Activated naive CD4-positive, alpha-beta T cell treated with anti-CD3 and anti-CD28 coated beads, Interleukin-2, amount 10 ng/mL, durations not matched to agents 7 days and 5 days (primary cell): Measurements from ENCODE around the gene SLN.

Experiments used
- CTCF ChIA-PET: fragments of 350-600 bp; sonication (Branson Sonifier 250); formaldehyde crosslinking; loops from one replicate; lab custom pipeline; 2021; ENCODE audit warnings: antibody characterized with exemption; lab: Charles Lee
- DNase-seq: peaks from one replicate; pipeline ENCODE4 v3.0.0-alpha.2; 2020
- H3K27ac Mint-ChIP-seq: one replicate; pipeline ENCODE4 v1.8.0; 2021; ENCODE audit warnings: mild to moderate bottlenecking, moderate library complexity, mixed read lengths
- H3K27me3 Mint-ChIP-seq: one replicate; pipeline ENCODE4 v1.8.0; 2021; ENCODE audit warnings: mild to moderate bottlenecking, mixed read lengths
- H3K36me3 Mint-ChIP-seq: one replicate; pipeline ENCODE4 v1.8.0; 2021; ENCODE audit warnings: mixed read lengths
- H3K4me1 Mint-ChIP-seq: one replicate; pipeline ENCODE4 v1.8.0; 2021; ENCODE audit warnings: mixed read lengths
- H3K4me3 Mint-ChIP-seq: one replicate; pipeline ENCODE4 v1.8.0; 2021; ENCODE audit warnings: mild to moderate bottlenecking, moderate library complexity, mixed read lengths
- H3K9me3 Mint-ChIP-seq: one replicate; pipeline ENCODE4 v1.8.0; 2021; ENCODE audit warnings: mixed read lengths

The SLN gene

DNA sequence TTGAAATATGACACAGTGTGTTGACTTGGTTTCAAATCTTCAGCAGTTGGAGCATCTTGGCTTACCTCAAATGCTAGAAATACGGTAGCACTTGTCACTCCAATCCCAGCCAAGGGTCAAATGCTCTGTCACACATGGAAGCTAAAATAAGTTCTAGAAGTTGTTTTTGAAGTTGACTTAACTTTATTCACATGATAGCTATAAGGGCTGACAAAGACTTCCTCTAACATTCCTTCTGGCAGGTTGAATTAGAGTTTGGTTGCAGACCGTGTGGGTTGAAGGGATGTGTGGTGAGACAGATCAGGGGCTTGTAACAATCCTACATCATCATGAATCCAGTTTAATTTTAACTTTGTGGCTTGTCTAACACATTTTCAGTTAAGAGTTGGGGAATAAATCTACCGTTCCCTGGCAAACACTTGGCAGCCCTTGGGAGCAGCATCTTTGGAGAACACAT is 4.6 kb downstream of the SLN start:
- H3K4me1 Mint-ChIP-seq = no peaks in the 10 kb centered on the region
- H3K36me3 Mint-ChIP-seq = no peaks in the 10 kb centered on the region
- H3K27ac Mint-ChIP-seq = no peak overlapping the region
- H3K4me3 Mint-ChIP-seq = no peak overlapping the region
- CTCF ChIA-PET = no interaction called here
- no peak for DNase-seq
- H3K27me3 Mint-ChIP-seq = peaks cover 11% of the 10 kb centered on the region
- no peaks in the 10 kb centered on the region for H3K9me3 Mint-ChIP-seq

DNA sequence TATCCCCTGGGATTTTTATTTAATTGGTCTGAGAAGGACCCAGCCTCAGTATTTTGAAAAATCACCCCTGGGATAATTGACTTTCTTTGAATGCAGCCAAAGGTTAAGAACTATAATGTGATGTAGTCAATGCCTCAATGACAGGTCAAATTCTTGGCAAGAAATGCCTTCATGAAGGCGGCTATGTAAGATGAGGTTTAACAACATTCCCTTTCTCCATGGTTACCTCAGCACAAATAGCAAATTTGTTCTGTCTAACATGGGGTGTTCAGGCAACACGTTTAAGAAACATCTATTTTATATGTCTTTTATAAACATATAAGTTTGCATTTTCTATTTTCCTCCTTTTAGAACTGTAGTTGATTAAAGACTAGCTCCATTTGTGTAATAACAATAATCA is 5.3 kb downstream of the SLN start:
- no peaks in the 10 kb centered on the region for H3K9me3 Mint-ChIP-seq
- no peak overlapping the region for H3K4me3 Mint-ChIP-seq
- CTCF ChIA-PET = no interaction called here
- DNase-seq = no peak
- peaks cover 7% of the 10 kb centered on the region for H3K27me3 Mint-ChIP-seq
- H3K36me3 Mint-ChIP-seq = no peaks in the 10 kb centered on the region
- no peak overlapping the region for H3K27ac Mint-ChIP-seq
- H3K4me1 Mint-ChIP-seq = no peaks in the 10 kb centered on the region

- Mint-ChIP-seq H3K9me3 (no peaks in the 10 kb centered on the region), H3K27me3 (peaks cover 7% of the 10 kb centered on the region), H3K4me1 (no peaks in the 10 kb centered on the region), H3K4me3 (no peak overlapping the region), H3K36me3 (no peaks in the 10 kb centered on the region), H3K27ac (no peak overlapping the region)
- CTCF ChIA-PET = no interaction called here
- no peak for DNase-seq
Observed at GRCh38 chr11:107705027-107705426, 6.8 kb downstream of the SLN start.

DNA sequence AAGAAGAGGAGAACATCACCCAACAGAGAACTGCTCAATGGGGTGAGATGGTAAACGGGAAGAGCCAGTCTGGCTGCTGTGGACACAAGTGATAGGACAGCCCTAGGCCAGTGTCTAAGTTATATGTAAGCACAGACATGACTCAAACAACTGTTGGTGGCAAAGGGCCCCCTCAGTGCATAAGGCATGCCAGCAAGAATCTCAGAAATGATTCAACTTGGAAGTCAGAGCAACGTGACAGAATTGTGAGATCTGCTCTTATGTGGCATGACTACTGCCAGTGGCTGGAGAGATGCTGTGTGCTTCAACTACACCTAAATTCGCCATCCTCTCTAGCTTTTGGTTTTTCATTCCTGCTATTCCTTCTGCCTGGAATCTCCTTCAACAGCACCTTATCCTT is 7.4 kb downstream of the SLN start:
- Mint-ChIP-seq H3K4me3 (no peak overlapping the region), H3K9me3 (no peaks in the 10 kb centered on the region), H3K4me1 (no peaks in the 10 kb centered on the region), H3K27me3 (peaks cover 4% of the 10 kb centered on the region), H3K27ac (no peak overlapping the region), H3K36me3 (no peaks in the 10 kb centered on the region)
- CTCF ChIA-PET = no interaction called here
- no peak for DNase-seq

DNA sequence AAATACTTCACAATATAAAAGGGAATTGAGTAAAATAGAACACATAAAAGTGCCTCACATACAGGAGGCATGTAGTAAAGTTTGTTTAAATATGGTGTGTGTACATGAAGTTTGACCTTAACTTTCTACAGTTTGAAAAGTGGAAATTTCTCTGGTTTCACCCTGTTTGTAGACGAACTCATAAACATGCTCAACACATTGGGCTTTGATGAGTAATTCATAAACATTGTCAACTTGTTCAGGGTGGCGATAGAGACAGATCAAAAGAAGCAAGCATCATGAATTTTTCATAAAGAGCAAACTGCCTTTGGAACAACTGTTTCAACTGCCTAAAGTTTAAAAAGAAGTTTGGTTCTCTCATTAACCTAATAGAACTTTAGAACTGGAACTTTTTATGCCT is 9.1 kb downstream of the SLN start:
- CTCF ChIA-PET = no interaction called here
- no peak for DNase-seq
- Mint-ChIP-seq H3K27me3 (peaks cover 2% of the 10 kb centered on the region), H3K36me3 (no peaks in the 10 kb centered on the region), H3K4me3 (no peak overlapping the region), H3K27ac (no peak overlapping the region), H3K9me3 (no peaks in the 10 kb centered on the region), H3K4me1 (no peaks in the 10 kb centered on the region)

- DNase-seq = no peak
- H3K27me3 Mint-ChIP-seq = no peaks in the 10 kb centered on the region
- no peak overlapping the region for H3K4me3 Mint-ChIP-seq
- CTCF ChIA-PET = no interaction called here
- no peaks in the 10 kb centered on the region for H3K9me3 Mint-ChIP-seq
- no peak overlapping the region for H3K27ac Mint-ChIP-seq
- no peaks in the 10 kb centered on the region for H3K4me1 Mint-ChIP-seq
- H3K36me3 Mint-ChIP-seq = no peaks in the 10 kb centered on the region
Observed at GRCh38 chr11:107702109-107702660, 9.7 kb downstream of the SLN start.

DNA sequence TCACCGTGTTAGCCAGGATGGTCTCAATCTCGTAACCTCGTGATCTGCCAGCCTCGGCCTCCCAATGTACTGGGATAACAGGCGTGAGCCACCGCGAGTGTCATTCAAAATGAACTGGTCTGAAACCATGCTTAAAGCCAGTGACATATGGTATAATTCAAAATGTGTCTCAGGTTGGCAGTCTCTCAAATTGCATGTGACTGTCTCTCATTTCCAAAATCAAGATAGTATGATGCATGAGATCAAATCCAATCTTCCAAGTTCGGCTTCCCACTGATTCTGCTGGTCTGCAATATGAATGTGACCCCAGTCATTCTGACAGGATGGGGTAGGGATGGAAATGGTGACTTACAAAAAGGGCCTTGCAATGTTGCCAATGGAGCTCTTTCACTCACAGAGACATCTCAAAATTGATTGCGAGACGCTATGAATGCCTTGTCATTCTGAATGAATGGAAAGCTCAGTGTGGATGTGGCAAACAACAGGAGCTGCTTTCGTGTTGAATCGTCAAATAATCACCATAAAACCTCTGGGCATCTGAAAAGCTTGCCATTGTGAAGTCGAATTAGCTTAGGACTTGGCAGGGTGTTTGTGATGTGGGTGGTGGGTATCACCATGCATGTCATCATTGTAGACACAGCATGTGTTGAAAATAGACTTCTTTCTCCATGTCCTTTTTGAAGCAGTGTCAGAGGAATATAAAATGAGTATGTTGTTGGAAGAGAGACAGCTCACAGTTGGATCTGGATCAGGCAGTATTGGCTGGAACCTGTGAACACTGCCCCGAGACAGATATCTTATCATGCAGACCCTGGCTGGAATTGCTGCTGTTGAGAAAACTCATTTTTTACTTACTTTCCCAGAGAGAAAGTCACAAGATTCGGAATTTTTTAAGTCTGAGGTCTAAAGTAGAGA is 12.2 kb downstream of the SLN start:
- DNase-seq = no peak
- CTCF ChIA-PET = interaction anchor here (0.6 to 0.7 kb wide), 3 partner anchors 9 to 1565 kb away, joined by 3 read pairs; no protein-coding TSS in a partner anchor
- Mint-ChIP-seq H3K27me3 (no peaks in the 10 kb centered on the region), H3K27ac (no peak overlapping the region), H3K9me3 (no peaks in the 10 kb centered on the region), H3K4me3 (no peak overlapping the region), H3K4me1 (no peaks in the 10 kb centered on the region), H3K36me3 (no peaks in the 10 kb centered on the region)

DNA sequence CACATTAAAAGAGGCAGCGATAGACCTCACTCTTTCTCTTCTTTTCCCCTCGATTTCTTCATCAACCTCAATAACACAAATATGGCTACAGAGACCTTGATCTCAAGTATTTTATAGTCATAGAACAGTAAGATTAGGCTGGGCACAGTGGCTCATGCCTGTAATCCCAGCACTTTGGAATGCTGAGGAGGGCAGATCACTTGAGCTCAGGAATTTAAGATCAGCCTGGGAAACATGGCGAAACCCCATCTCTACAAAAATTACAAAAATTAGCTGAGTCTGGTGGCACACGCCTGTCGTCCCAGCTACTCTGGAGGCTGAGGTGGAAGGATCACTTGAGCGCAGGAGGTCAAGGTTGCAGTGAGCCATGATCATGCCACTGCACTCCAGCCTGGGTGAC is 14.6 kb downstream of the SLN start:
- Mint-ChIP-seq H3K36me3 (no peaks in the 10 kb centered on the region), H3K9me3 (no peaks in the 10 kb centered on the region), H3K4me3 (no peak overlapping the region), H3K27ac (no peak overlapping the region), H3K4me1 (no peaks in the 10 kb centered on the region), H3K27me3 (no peaks in the 10 kb centered on the region)
- CTCF ChIA-PET = no interaction called here
- no peak for DNase-seq

DNA sequence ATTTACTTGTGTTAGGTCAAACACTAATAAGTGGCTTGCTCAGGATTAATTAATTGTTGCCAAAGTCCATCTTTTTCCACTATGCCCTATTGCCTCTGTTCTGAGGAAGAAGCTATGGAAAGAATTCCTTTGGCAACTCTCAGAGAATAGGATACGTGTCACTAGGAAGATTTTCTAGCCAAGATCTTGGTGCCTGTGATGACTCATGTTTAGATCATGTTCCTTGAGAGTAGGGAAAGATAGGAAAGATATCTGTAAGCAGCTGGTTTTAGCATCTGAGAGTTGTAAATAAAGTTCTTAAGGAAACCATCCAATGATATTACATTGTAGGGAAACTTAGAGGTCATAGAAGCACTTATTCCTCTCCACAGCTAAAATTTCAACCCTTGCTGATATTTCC is 15.7 kb downstream of the SLN start:
- no peaks in the 10 kb centered on the region for H3K36me3 Mint-ChIP-seq
- H3K9me3 Mint-ChIP-seq = no peaks in the 10 kb centered on the region
- H3K27ac Mint-ChIP-seq = no peak overlapping the region
- H3K27me3 Mint-ChIP-seq = peaks cover 6% of the 10 kb centered on the region
- DNase-seq = no peak
- CTCF ChIA-PET = interaction anchor here (0.8 kb wide), 1 partner anchor 12 kb away, joined by 3 read pairs; no protein-coding TSS in a partner anchor
- no peak overlapping the region for H3K4me3 Mint-ChIP-seq
- no peaks in the 10 kb centered on the region for H3K4me1 Mint-ChIP-seq

DNA sequence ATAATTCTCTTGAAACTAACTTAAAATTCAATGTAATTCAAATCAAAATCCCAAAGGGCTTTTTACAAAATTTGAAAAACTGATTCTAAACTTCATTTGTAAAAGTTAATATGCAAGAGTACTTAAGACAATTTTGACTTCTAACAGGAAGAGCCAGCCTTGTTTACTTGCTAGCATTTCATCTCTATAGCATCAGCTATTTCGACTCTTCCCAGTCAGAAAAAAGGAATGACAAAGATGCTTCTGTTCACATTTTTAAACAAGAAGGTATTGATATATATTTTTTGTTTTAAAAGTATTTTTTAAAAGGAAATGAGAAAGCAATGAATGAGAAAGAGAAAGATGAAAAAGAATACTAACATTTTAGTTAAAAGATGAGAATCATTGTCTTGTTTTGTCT is 16.4 kb downstream of the SLN start:
- Mint-ChIP-seq H3K4me3 (no peak overlapping the region), H3K27ac (no peak overlapping the region), H3K36me3 (no peaks in the 10 kb centered on the region), H3K9me3 (no peaks in the 10 kb centered on the region), H3K27me3 (peaks cover 6% of the 10 kb centered on the region), H3K4me1 (no peaks in the 10 kb centered on the region)
- DNase-seq = no peak
- CTCF ChIA-PET = no interaction called here

DNA sequence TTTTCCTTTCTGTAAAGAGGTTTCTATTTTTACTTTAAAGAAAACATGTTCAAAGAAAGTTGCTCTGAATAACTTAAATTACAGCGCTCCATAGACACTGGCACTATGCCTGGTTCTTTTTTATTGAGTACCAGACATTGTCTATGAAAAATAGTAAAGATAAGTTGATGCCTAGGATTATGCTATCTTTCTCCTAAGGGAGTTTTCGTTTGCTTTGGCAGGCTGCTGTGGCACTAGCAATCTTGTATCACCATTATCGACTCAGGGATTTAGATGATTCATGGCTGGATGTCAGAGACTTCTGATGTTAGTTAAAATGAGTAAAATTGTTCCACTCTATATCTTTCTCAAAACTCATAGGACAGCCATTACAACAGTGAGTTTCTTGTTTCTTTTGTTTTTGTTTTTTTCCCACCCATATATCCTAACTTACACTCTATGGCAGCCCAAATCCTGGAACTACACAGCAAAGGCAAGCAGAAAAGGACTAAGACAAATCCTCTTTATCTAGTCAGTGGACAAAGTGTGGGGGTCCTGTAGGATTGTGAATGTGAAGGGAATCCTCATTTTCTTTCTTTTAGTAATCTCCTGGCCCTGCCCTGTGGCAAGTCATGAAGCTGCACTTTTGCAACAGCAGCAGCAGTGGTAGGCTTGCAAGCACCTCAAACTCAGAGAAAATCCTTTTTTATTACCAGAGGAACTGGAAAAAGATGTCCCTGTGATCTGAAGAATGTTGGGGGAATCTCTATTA is 20.7 kb downstream of the SLN start:
- no peaks in the 10 kb centered on the region for H3K36me3 Mint-ChIP-seq
- CTCF ChIA-PET = interaction anchor here (3.8 to 5.7 kb wide), 2 partner anchors 128 to 141 kb away, joined by 51 to 55 read pairs; no protein-coding TSS in a partner anchor
- no peak for DNase-seq
- no peak overlapping the region for H3K27ac Mint-ChIP-seq
- H3K27me3 Mint-ChIP-seq = peaks cover 6% of the 10 kb centered on the region
- no peak overlapping the region for H3K4me3 Mint-ChIP-seq
- no peaks in the 10 kb centered on the region for H3K4me1 Mint-ChIP-seq
- H3K9me3 Mint-ChIP-seq = no peaks in the 10 kb centered on the region

DNA sequence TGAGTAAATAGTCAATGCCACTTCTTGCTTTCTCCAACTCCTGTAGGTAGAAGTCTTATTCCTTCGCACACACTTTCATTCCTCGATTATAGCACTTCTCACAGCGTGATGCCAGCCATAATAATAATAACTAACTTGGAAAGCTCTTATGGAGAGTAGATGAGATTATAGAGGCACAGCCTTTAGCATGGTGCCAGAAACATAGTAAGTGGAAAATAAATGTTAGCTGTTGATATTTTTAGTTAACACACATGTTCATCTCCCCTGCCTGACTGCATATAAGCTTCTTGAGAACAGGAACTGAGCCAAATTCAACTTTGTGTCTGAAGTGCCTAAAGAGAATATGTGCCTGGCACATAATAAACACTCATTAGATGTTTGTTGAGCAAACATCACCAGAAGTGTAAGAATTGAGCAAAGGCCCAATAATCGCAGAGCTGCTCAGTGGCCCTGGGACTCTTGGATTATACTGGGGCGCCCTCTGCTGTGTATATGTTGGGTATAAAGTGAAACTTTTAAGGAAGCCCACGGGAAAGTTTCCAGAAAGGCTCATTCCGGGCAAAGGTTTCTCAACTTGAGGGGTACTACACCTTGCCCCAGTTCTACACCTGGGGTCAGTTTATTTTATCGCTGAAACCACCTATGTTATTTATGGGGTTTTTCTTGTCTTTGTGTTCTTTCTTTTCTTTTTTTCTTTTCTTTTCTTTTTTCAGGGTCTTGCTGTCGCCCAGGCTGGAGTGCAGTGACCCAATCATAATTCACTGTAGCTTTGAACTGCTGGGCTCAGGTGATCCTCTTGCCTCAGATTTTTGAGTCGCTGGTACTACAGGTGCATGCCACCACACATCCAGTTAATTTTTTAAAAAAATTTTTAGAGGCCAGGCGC is 22.3 kb downstream of the SLN start:
- H3K36me3 Mint-ChIP-seq = no peaks in the 10 kb centered on the region
- H3K27me3 Mint-ChIP-seq = peaks cover 6% of the 10 kb centered on the region
- H3K27ac Mint-ChIP-seq = no peak overlapping the region
- no peak overlapping the region for H3K4me3 Mint-ChIP-seq
- CTCF ChIA-PET = interaction anchor here (0.8 to 5.7 kb wide), 25 partner anchors 9 to 1604 kb away, joined by 3 to 55 read pairs (median 5); partner anchors contain the start of gene ALKBH8
- no peaks in the 10 kb centered on the region for H3K4me1 Mint-ChIP-seq
- DNase-seq = peak; percentile 72
- H3K9me3 Mint-ChIP-seq = no peaks in the 10 kb centered on the region

GRCh38 chr11:107688322-107688918 is 23.4 kb downstream of the SLN start:
- no peak overlapping the region for H3K27ac Mint-ChIP-seq

More at GRCh38 chr11:107688322-107688918, 23.4 kb downstream of the SLN start:
- DNase-seq = no peak
- Mint-ChIP-seq H3K4me3 (no peak overlapping the region), H3K9me3 (no peaks in the 10 kb centered on the region), H3K36me3 (no peaks in the 10 kb centered on the region), H3K4me1 (no peaks in the 10 kb centered on the region), H3K27me3 (peaks cover 6% of the 10 kb centered on the region)
- CTCF ChIA-PET = interaction anchor here (1.0 to 5.7 kb wide), 18 partner anchors 8 to 1603 kb away, joined by 3 to 55 read pairs (median 6); no protein-coding TSS in a partner anchor
